Trophoblast cell (in vitro differentiated cells and primary cell): ENCODE measurements around the gene LENG9.
"Not testable (repeated sequence)": the region's sequence is repeated elsewhere in the genome, so short reads cannot be mapped to it uniquely, and the experiment has no call there.

Source experiments
- DNase-seq, 2 donors: peaks; one replicate each; pipeline ENCODE4 v3.0.0-alpha.2; 2016
- H2AFZ ChIP-seq: 2 replicates; pipeline ENCODE4 v1.6.1; 2013; ENCODE audit warnings: low read length, moderate library complexity, mild to moderate bottlenecking; ENCODE audit not compliant: insufficient read depth, poor library complexity
- H2AK5ac ChIP-seq: 2 replicates; pipeline ENCODE4 v1.6.1; 2013; ENCODE audit warnings: mild to moderate bottlenecking, low read length
- H2BK120ac ChIP-seq: 2 replicates; pipeline ENCODE4 v1.6.1; 2013; ENCODE audit warnings: low read length, mild to moderate bottlenecking, moderate library complexity; ENCODE audit not compliant: insufficient read depth, poor library complexity
- H2BK12ac ChIP-seq: 2 replicates; pipeline ENCODE4 v1.6.1; 2013; ENCODE audit warnings: mild to moderate bottlenecking, low read length, moderate library complexity
- H2BK5ac ChIP-seq: 2 replicates; pipeline ENCODE4 v1.6.1; 2013; ENCODE audit warnings: low read length, low read depth, moderate library complexity, mild to moderate bottlenecking; ENCODE audit not compliant: poor library complexity
- H3K14ac ChIP-seq: 2 replicates; pipeline ENCODE4 v1.6.1; 2013; ENCODE audit warnings: mild to moderate bottlenecking, low read length
- H3K18ac ChIP-seq: 2 replicates; pipeline ENCODE4 v1.6.1; 2013; ENCODE audit warnings: mild to moderate bottlenecking, low read length
- H3K23ac ChIP-seq: 2 replicates; pipeline ENCODE4 v1.6.1; 2013; ENCODE audit warnings: low read length
- H3K27ac ChIP-seq: 2 replicates; pipeline ENCODE4 v1.5.1; 2013; ENCODE audit warnings: low read depth, mild to moderate bottlenecking, inconsistent platforms, low read length, moderate library complexity
- H3K27me3 ChIP-seq: 2 replicates; pipeline ENCODE4 v1.6.1; 2013; ENCODE audit warnings: inconsistent platforms, mild to moderate bottlenecking, low read length, moderate library complexity; ENCODE audit not compliant: insufficient read depth
- H3K36me3 ChIP-seq, 2 experiments: 1 replicate in 1 of 2; 2 replicates in 1 of 2; pipeline ENCODE4 v1.6.1; 2013; ENCODE audit warnings: low read length in 2 of 2, mild to moderate bottlenecking in 2 of 2, moderate library complexity in 1 of 2; ENCODE audit not compliant: insufficient read depth in 2 of 2, control insufficient read depth in 1 of 2
- H3K4ac ChIP-seq: 2 replicates; pipeline ENCODE4 v1.6.1; 2013; ENCODE audit warnings: low read depth, mild to moderate bottlenecking, low read length, moderate library complexity
- H3K4me1 ChIP-seq, 2 experiments: 1 replicate in 1 of 2; 2 replicates in 1 of 2; pipeline ENCODE4 v1.6.1; 2013; ENCODE audit warnings: low read length in 2 of 2, mild to moderate bottlenecking in 2 of 2, moderate library complexity in 1 of 2; ENCODE audit not compliant: insufficient read depth in 2 of 2, control insufficient read depth in 1 of 2
- H3K4me2 ChIP-seq: 2 replicates; pipeline ENCODE4 v1.6.1; 2013; ENCODE audit warnings: inconsistent platforms, mild to moderate bottlenecking, low read length, moderate library complexity
- H3K4me3 ChIP-seq: 2 replicates; pipeline ENCODE4 v1.5.1; 2013; ENCODE audit warnings: mild to moderate bottlenecking, low read depth, low read length, inconsistent platforms
- H3K79me1 ChIP-seq: one replicate; pipeline ENCODE4 v1.6.1; 2013; ENCODE audit warnings: low read length
- H3K79me2 ChIP-seq: 2 replicates; pipeline ENCODE4 v1.6.1; 2013; ENCODE audit warnings: low read length, mild to moderate bottlenecking; ENCODE audit not compliant: control insufficient read depth, insufficient read depth, poor library complexity
- H3K9ac ChIP-seq: 2 replicates; pipeline ENCODE4 v1.6.1; 2013; ENCODE audit warnings: mild to moderate bottlenecking, low read length
- H3K9me3 ChIP-seq: 2 replicates; pipeline ENCODE4 v1.6.1; 2013; ENCODE audit warnings: low read depth, mild to moderate bottlenecking, control low read depth, inconsistent platforms, low read length; ENCODE audit not compliant: insufficient read depth
- H4K12ac ChIP-seq: 2 replicates; pipeline ENCODE4 v1.6.1; 2013; ENCODE audit warnings: low read depth, mild to moderate bottlenecking, low read length, moderate library complexity
- H4K8ac ChIP-seq: 2 replicates; pipeline ENCODE4 v1.6.1; 2013; ENCODE audit warnings: low read depth, mild to moderate bottlenecking, low read length, moderate library complexity
- H4K91ac ChIP-seq: one replicate; pipeline ENCODE4 v1.6.1; 2013; ENCODE audit warnings: low read depth, mild to moderate bottlenecking, low read length, moderate library complexity
- WGBS: extraction: QIAGEN DNeasy Blood & Tissue Kit; methylation state at CpG from one replicate; pipeline ENCODE4 v1.1.7; 2013; ENCODE audit warnings: missing lambda C conversion rate; ENCODE audit not compliant: insufficient read length, insufficient coverage; ENCODE audit errors: extremely low coverage; 5-methylcytosine and 5-hydroxymethylcytosine counted together

The LENG9 gene

DNA sequence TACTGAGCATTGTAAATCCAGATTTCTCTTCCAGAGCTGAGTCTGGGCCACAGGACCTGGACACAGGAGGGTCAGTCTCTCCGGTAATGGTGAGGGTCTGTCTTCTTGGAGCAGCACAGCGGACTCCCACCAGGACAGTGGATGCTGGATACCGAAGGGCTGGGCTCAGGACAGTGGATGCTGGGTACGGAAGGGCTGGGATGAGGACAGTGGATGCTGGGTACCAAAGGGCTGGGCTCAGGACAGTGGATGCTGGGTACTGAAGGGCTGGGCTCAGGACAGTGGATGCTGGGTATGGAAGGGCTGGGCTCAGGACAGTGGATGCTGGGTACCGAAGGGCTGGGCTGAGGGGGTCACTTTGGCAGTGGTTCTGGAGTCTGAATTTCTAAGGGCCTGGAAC, 29.5 kb upstream of the LENG9 start:
- H3K27me3 ChIP-seq, H2AK5ac ChIP-seq, H2BK5ac ChIP-seq, DNase-seq, H3K4ac ChIP-seq, H4K8ac ChIP-seq, H3K79me1 ChIP-seq, H3K18ac ChIP-seq, H4K12ac ChIP-seq, H2BK120ac ChIP-seq, H3K23ac ChIP-seq, H3K27ac ChIP-seq, H3K9ac ChIP-seq, H3K79me2 ChIP-seq, H2BK12ac ChIP-seq, H3K4me1 ChIP-seq, H3K14ac ChIP-seq, H3K4me3 ChIP-seq, H3K4me2 ChIP-seq, H2AFZ ChIP-seq, H3K36me3 ChIP-seq, H4K91ac ChIP-seq: not testable (repeated sequence)
- WGBS, result no CpG with 5 or more reads among the region's 5 CpGs
- peaks cover 22% of the 10 kb centered on the region for H3K9me3 ChIP-seq

DNA sequence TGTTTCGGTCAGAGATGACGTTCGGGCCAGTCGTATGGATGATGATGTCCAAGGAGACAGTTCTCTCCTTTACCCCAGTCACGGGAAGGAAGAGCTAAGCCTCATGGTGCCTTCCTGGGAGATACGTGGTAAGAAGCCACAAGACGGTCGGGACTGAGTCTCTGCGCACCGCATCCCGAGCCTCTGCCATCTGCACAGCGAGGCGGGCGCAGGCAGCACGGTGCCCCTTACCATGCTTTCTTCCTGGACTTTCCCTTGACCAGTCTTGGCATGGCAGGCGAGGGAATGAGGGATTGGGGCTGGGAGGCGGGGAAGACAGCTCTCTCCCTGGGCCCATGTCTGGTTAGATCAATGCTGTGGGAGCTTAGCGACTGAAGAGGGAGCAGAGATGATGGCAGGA, 29.0 kb upstream of the LENG9 start:
- Histone ChIP-seq H3K36me3 (no peaks in the 10 kb centered on the region), H4K8ac (no peak overlapping the region), H3K9ac (no peak overlapping the region), H2AFZ (no peak overlapping the region), H2AK5ac (no peak overlapping the region), H4K12ac (no peak overlapping the region), H3K79me2 (no peaks in the 10 kb centered on the region), H3K9me3 (peaks cover 22% of the 10 kb centered on the region), H3K18ac (no peak overlapping the region), H3K4ac (no peak overlapping the region), H3K23ac (no peak overlapping the region), H3K14ac (no peak overlapping the region), H4K91ac (no peak overlapping the region), H3K4me2 (no peak overlapping the region), H3K4me3 (peak overlapping the region; percentile 43), H3K27ac (no peak overlapping the region), H2BK5ac (no peak overlapping the region), H3K27me3 (no peaks in the 10 kb centered on the region), H3K4me1 (no peaks in the 10 kb centered on the region), H2BK12ac (no peak overlapping the region), H3K79me1 (no peaks in the 10 kb centered on the region), H2BK120ac (no peak overlapping the region)
- no peak for DNase-seq
- no CpG with 5 or more reads among the region's 18 CpGs for WGBS

DNA sequence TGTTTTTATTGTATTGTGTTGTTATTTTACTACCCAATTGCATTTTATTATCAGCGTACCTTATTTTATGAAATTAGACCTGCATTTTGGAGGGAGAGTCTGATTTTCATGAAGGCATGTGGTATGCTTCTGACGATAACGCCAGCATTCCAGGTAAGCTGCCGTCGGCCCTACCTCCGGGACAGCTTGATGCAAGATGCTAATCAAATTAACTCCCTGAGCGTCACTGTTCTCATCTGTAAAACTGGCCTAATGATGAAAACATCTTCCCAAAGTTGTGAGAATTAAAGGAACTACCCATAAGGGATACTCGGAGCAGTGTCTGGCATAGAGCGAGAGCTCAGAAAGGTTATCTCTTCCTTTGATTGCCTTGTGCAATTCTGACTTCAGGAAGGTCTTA, 26.2 kb upstream of the LENG9 start:
- Histone ChIP-seq H2BK12ac (no peak overlapping the region), H2BK5ac (no peak overlapping the region), H3K23ac (no peak overlapping the region), H3K4me2 (no peak overlapping the region), H3K79me1 (no peaks in the 10 kb centered on the region), H3K18ac (no peak overlapping the region), H4K8ac (no peak overlapping the region), H3K79me2 (no peaks in the 10 kb centered on the region), H3K36me3 (no peaks in the 10 kb centered on the region), H3K27me3 (no peaks in the 10 kb centered on the region), H3K14ac (no peak overlapping the region), H2AK5ac (no peak overlapping the region), H3K4me1 (no peaks in the 10 kb centered on the region), H3K4me3 (no peak overlapping the region), H3K9me3 (peaks cover 25% of the 10 kb centered on the region), H2AFZ (no peak overlapping the region), H4K91ac (no peak overlapping the region), H3K4ac (no peak overlapping the region), H3K9ac (no peak overlapping the region), H3K27ac (no peak overlapping the region), H4K12ac (no peak overlapping the region), H2BK120ac (no peak overlapping the region)
- WGBS, result no CpG with 5 or more reads among the region's 9 CpGs
- DNase-seq, result peak; percentile 86 to 90

DNA sequence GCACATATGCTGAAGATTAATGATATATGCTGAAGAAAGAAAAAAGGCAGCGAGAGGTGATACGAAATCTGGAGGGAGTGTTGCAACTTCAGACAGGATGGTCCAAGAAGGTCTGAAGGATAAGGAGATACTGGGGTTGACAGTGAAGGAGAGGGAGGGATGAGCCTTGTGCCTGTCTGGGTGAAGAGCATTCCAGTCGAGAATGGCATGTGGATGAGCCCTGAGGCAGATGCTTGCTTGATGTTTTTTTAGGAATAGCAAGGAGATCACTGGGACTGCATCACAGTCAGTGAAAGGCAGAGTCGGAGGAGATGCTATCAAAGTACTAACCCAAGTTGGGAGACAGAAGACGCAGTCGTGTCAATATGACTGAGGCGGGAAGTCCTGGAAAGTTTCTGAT, 25.8 kb upstream of the LENG9 start:
- Histone ChIP-seq H3K23ac (no peak overlapping the region), H3K18ac (no peak overlapping the region), H4K91ac (no peak overlapping the region), H3K27me3 (no peaks in the 10 kb centered on the region), H3K36me3 (no peaks in the 10 kb centered on the region), H2AFZ (no peak overlapping the region), H4K12ac (no peak overlapping the region), H3K9ac (no peak overlapping the region), H2BK12ac (no peak overlapping the region), H3K4me1 (no peaks in the 10 kb centered on the region), H2BK120ac (no peak overlapping the region), H3K14ac (no peak overlapping the region), H2BK5ac (no peak overlapping the region), H3K79me2 (no peaks in the 10 kb centered on the region), H3K4me3 (no peak overlapping the region), H3K79me1 (no peaks in the 10 kb centered on the region), H3K9me3 (peaks cover 26% of the 10 kb centered on the region), H2AK5ac (no peak overlapping the region), H3K4me2 (no peak overlapping the region), H4K8ac (no peak overlapping the region), H3K4ac (no peak overlapping the region), H3K27ac (no peak overlapping the region)
- DNase-seq, result peak; percentile 95 to 98
- WGBS, result no CpG with 5 or more reads among the region's 7 CpGs
